ENCODE results near the gene MGAT4A.
A peak's percentile ranks its signal among the peaks of the same experiment; 100 is the strongest.
"Not testable (repeated sequence)": the region's sequence is repeated elsewhere in the genome, so short reads cannot be mapped to it uniquely, and the experiment has no call there.

The MGAT4A gene

GRCh38 chr2:98759338-98759737, 28.4 kb upstream of the MGAT4A start:
- peak; percentile 67 for DNase-seq

- DNase-seq, result peak; percentile 96
Measured at GRCh38 chr2:98757904-98758421, 27.0 kb upstream of the MGAT4A start.

GRCh38 chr2:98753801-98754200, 22.9 kb upstream of the MGAT4A start:
- no peak for DNase-seq

DNA sequence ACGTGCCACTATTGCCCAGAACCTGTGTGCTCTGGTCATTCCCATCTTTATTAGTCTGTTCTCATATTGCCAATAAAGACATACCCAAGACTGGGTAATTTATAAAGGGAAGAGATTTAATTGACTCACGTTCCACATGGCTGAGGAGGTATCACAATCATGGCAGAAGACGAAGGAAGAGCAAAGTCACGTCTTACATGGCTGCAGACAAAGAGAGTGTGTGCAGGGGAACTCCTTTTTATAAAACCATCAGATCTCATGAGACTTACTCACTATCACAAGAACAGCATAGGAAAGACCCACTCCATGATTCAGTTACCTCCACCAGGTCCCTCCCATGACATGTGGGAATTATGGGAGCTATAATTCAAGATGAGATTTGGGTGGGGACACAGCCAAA, 21.8 kb upstream of the MGAT4A start:
- not testable (repeated sequence) for DNase-seq

DNA sequence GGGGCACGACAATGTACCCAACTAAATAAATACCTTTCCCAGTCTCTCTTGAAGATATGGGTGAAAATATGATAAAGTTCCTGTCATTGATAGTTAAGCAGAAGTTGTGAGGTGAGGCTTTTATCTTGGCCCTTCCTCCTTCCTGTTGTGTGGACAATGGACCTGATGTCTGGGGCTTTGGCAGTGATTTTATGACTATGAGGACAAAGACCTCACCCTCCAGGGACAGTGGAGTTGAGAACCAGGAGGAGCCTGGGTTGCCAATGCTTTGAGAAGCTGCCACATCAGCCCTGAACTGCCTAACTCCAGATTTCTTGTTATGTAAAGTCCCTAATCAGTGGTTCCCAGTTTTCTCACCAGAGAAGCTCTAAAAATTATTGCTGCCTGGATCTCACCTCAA, 20.8 kb upstream of the MGAT4A start:
- no peak for DNase-seq

- no peak for DNase-seq
Measured at GRCh38 chr2:98750593-98751282, 19.8 kb upstream of the MGAT4A start.

- peak; percentile 61 for DNase-seq
Measured at GRCh38 chr2:98749066-98749450, 18.1 kb upstream of the MGAT4A start.

DNA sequence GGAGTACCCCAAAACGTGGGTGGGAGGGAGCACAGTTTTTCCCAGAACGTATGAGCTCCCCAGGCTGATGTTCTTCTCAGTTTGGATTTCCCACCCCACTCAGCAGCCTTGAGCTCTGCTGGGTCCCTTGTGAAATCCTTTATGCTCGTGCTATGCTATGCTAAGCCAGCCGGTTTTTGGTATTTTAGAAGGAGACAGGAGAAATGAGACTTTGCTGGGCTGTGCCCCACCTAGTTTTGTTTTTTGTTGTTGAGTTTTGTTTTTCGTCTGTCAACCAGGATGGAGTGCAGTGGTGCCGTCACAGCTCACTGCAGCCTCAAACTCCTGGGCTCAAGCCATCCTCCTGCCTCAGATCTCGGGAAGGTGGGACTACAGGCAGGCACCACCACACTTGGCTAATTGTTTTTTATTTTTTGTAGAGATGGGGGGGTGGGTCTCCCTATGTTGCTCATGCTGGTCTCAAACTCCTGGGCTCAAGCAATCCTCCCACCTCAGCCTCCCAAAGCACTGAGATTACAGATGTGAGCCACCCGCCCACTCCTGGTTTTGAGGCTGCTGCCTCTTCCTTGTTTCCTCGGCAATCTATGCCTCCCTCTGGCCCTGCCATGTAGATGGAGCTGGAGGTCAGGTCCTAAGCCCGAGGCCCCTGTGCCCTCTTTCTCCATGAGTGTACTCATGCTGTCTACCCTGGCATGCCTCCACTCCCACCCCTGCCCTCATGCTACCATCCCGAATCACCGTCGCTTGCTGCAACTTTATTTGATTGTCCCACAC, 17.5 kb upstream of the MGAT4A start:
- DNase-seq, result no peak

- DNase-seq, result no peak
Measured at GRCh38 chr2:98747888-98748287, 17.0 kb upstream of the MGAT4A start.

DNA sequence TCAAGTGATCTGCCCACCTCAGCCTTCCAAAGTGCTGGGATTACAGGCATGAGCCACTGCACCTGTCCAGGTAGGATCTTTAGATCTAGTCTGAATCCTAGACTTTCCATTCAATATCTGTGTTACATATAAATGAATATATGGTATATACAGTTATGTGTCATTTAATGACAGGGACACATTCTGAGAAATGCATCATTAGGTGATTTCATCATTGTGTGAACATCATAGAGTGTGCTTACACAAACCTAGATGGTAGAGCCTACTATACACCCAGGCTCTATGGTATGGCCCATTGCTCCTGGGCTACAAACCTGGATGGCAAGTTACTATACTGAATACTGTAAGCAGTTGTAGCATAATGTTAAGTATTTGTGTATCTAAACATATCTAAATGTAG, 15.5 kb upstream of the MGAT4A start:
- no peak for DNase-seq

DNA sequence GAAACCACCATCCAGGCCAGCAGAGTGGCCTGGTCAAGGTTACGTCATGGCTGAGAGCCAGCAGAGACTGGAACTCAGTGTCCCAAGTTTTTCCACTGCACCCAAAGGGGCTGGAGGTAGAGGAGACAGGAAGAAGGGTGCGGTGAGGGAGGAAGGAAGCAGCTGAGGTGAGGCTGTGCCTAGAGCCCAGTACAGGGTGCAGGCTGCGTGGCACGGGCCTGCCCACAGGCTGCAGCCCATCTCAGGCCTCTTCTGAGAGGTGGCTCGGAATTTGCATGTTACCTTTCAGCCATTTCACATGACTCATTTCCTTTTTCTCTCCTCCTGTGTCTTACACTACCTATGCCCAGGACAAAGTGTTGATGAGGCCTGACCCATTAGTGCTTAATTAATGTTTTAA, 13.7 kb upstream of the MGAT4A start:
- DNase-seq, result no peak

- no peak for DNase-seq
Measured at GRCh38 chr2:98743835-98744234, 12.9 kb upstream of the MGAT4A start.

DNA sequence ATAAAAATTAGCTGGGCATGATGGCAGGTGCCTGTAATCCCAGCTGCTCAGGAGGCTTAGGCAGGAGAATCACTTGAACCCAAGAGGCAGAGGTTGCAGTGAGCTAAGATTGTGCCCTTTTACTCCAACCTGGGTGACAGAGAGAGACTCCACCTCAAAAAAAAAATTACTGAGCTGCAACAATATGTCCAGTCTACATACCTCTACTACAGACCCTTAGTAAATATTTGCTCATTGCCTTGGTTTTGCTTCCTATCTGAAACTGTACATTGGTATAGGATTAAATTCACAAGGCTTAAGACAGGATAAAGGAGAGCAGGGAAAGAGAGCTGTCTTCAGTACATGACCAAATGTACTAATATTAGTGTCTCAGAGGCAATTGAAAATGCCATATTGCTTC, 8.1 kb upstream of the MGAT4A start:
- no peak for DNase-seq

GRCh38 chr2:98738304-98738703, 7.4 kb upstream of the MGAT4A start:
- no peak for DNase-seq

GRCh38 chr2:98737848-98738247, 6.9 kb upstream of the MGAT4A start:
- no peak for DNase-seq

DNA sequence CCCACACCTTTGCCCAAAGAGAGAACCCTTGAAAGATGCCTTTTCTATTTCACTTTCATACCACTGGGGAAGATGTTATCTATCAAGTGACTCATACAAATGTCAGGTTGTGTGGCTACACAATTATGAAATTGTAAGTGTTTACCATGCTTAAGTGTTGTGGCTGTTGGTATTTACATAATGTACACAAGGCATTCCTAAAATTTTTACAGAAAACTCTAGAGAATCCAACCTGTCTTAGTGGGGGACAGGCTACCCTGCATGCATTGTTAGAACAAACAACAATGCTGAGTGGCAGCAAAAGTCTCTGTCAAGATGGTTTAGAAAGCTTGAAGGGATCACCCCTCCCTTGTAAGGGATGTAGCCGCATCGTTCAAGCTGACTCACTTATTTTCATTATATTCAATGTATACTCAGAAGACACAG, 5.5 kb upstream of the MGAT4A start:
- DNase-seq, result peak; percentile 33

- peak; percentile 94 for DNase-seq
Measured at GRCh38 chr2:98734823-98735260, 3.9 kb upstream of the MGAT4A start.

DNA sequence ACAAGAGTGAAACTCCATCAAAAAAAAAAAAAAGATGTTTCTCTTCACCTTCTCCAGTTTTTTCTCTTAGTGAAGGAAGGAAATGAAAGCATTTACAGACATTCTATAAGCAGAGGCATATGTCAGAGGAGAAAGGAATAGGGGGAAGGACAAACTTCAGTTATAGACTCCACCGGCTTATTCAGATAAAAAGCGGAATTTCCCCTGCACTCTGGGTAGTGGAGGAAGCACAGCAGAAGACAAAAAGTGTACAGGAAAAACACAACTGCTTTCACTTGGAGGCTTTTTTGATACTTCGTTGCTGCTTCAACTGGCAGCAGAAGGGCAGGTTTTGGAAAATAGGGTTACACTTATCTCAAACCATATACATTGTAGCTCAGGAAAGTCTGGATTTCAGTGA, 3.2 kb upstream of the MGAT4A start:
- DNase-seq, result peak; percentile 42

DNA sequence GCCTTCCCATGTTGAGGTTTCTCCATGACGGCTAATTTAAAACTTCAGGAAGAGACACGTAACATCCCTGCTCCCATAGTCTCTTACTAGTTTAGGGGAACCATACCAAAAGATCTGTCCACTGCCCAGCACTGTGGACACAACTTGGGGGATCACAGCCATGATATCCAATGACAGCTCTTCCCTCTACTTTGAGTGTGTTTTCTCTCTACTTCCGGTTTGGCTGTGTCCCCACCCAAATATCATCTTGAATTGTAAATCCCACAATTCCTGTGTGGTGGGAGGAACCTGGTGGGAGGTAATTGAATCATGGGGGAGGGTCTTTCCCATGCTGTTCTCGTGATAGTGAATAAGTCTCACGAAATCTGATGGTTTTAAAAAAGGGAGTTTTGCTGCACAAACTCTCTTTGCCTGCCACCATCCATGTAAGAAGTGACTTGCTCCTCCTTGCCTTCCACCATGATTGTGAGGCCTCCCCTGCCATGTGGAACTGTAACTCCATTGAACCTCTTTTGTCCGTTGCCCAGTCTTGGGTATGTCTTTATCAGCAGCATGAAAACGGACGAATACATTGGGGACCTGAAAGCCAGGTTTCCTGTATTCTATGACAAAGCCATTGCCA, 1.6 kb upstream of the MGAT4A start:
- no peak for DNase-seq

GRCh38 chr2:98731894-98732349, 990 bp upstream of the MGAT4A start:
- DNase-seq, result peak; percentile 37

DNA sequence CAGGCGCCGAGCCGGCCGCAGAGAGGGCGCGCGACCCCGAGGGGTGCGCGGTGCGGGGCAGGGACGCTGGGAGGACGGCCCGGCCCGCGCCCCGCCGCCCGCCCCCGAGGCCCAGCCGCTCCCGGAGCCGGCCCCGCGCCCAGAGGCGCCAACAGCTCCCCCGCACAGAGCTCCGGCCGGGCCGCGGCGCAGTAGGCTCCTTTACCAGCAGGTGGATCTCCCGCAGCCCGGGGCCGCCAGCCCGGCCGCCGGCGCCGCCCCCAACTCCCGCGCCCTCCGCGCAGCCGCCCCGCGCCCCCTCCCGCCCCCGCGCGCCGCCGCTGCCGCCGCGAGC, 258 bp downstream of the MGAT4A start:
- peak; percentile 66 for DNase-seq

- peak; percentile 68 for DNase-seq
Measured at GRCh38 chr2:98730053-98730706, 752 bp downstream of the MGAT4A start.

- DNase-seq, result no peak
Measured at GRCh38 chr2:98729652-98730051, 1.3 kb downstream of the MGAT4A start.

Data from hematopoietic multipotent progenitor cell treated with erythropoietin and hydrocortisone succinate and interleukin-3 and kit ligand, for 4 days (in vitro differentiated cells).